D721Med (cell line): ENCODE measurements around the gene C2orf66.

Experiments
- DNase-seq: peaks from one replicate; pipeline ENCODE4 v3.0.0; 2011; ENCODE audit warnings: low spot score; ENCODE audit not compliant: insufficient read length
- FAIRE-seq: peaks from 2 replicates; lab custom pipeline; 2011; peaks lifted over from hg19 to GRCh38; lab: Jason Lieb, UNC
- CTCF ChIP-seq: IDR thresholded peaks from 2 replicates; pipeline ENCODE4 v1.5.1; 2012; ENCODE audit warnings: mild to moderate bottlenecking, control low read depth; ENCODE audit not compliant: insufficient read depth; ENCODE audit errors: missing control alignments

C2orf66 gene

DNA sequence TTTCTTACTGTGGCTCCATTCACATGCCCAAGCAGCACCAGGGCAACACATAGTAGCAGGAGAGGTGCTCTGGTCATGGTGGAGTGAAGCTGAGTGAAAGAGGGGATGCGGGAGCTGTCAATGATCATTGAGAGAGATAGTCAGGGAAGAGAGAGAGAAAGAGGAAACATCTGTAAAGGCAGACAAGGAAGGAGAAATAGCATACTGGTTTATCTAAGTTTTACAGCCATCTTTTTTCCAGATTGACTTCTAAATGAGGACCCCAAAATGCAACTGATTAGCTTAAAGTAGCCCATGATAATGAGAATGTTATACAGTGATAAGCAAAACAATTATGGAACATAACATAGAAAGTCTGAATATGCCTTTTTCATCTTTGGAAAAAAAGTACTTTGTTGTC lies at the start of gene C2orf66:
TSS of gene C2orf66 (minus strand) at position 96 of the 400 bp plus-strand sequence. CDS start at position 77, 19 bp downstream.
- TF ChIP-seq CTCF: no peak
- DNase-seq (no peak), FAIRE-seq (no peak)

GRCh38 chr2:196854629-196855028 lies 45.5 kb upstream of the C2orf66 start:
- TF ChIP-seq CTCF: no peak
- FAIRE-seq (no peak), DNase-seq (no peak)

DNA sequence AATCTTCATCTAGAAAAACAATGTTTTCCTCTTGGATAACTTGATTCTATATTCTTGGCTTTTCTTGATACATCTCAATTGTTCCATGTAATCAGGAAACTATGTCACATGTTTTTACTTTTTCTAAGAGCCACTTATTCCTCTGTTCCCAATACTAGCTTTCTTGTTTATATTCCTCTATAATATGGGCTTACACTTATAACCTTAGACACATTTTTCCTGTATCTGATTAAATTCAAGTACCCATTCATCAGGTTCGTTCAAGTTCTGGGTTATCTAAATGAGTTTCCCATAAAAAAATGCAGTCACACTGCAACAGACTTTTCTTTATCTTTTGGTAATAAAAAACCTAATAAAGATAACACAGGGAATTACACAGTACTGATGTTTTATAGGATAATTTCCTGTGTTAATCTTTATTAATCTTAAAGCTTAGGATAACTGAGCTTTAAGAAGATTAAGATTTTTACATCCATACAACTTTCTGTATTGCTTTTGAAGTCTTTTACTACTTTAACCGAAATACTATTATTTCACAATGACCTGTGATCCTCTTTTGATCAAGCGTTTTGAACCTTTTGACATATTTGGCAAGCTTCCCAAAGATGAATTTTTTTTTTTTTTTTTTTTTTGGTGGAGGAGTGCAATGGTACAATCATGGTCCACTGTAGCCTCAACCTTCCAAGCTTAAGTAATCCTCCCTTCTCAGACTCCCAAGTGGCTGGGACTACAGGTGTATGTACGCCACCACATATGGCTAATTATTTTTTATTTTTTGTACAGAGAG lies 44.3 kb upstream of the C2orf66 start:
- peak; percentile 80 for FAIRE-seq

DNA sequence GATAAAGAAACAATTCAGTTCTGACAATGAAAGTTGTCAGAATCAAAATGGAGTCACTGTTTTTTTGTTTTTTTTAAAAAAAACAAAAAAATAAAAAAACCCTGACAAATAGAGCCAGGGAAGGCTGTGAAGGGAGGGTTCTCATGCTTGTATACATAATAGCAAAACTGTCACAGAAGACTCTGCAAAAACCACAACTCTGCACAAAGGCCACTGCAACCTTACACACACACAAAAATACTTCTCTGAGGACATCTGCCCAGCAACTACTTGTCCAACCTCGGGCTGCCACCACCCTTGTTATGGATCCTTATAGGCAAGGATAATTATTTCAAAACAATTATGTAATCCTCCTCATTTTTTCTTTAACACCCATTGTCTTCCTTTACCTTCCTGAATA lies 41.9 kb upstream of the C2orf66 start:
- FAIRE-seq: no peak
- DNase-seq: no peak
- TF ChIP-seq CTCF: no peak

More for the DNA sequence above, 44.3 kb upstream of the C2orf66 start:
- TF ChIP-seq CTCF: no peak
- DNase-seq: no peak

- TF ChIP-seq CTCF: peak; percentile 42
- DNase-seq (no peak), FAIRE-seq (no peak)
Measured at GRCh38 chr2:196849895-196850294, 40.7 kb upstream of the C2orf66 start.

DNA sequence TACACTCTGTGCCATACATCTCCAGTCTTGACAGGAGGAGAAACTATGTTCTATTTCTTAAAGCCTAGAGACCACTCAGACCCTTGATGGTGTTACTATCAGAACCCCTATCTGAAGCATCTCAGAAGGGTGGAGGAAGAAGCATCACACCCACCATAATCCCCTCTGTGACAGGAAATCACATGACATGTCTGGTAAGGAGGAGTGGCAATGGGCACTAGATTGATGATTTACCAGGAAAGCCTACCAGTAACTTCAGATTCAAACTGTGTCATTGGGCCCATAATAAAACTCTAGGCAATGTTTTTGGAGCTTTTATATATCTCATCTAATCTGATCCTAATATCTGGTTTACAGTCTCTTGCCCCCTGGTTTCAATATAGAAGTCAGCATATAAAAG lies 37.1 kb upstream of the C2orf66 start:
- DNase-seq (no peak), FAIRE-seq (no peak)
- no peak for TF ChIP-seq CTCF

GRCh38 chr2:196845371-196845770 lies 36.2 kb upstream of the C2orf66 start:
- FAIRE-seq (no peak), DNase-seq (no peak)
- no peak for TF ChIP-seq CTCF
